ENCODE results near the gene LSM12. TPM values are rescaled to one million over a fixed set of nuclear protein-coding genes. Genes with fewer than 3 reads are reported as not detected.

Gene LSM12
- total RNA-seq, 1 donor from 2014 or later: 27.2 TPM

- peak; percentile 96 for DNase-seq (ENCODE audit: low spot score)
These were observed 29.4 kb upstream of the LSM12 start for GRCh38 chr17:44095647-44096496.

GRCh38 chr17:44095388-44095646 lies 28.8 kb upstream of the LSM12 start:
- DNase-seq (ENCODE audit: low spot score): no peak

GRCh38 chr17:44094701-44095387 lies 28.4 kb upstream of the LSM12 start:
- DNase-seq (ENCODE audit: low spot score): no peak

- no peak for DNase-seq (ENCODE audit: low spot score)
These were observed 26.9 kb upstream of the LSM12 start for GRCh38 chr17:44093231-44093900.

- no peak for DNase-seq (ENCODE audit: low spot score)
These were observed 25.6 kb upstream of the LSM12 start for GRCh38 chr17:44092051-44092450.

GRCh38 chr17:44091200-44091997 lies 24.9 kb upstream of the LSM12 start:
- no peak for DNase-seq (ENCODE audit: low spot score)

- no peak for DNase-seq (ENCODE audit: low spot score)
These were observed 21.8 kb upstream of the LSM12 start for GRCh38 chr17:44088254-44088653.

GRCh38 chr17:44087319-44087718 lies 20.8 kb upstream of the LSM12 start:
- DNase-seq (ENCODE audit: low spot score): no peak

- peak; percentile 81 for DNase-seq (ENCODE audit: low spot score)
These were observed 20.2 kb upstream of the LSM12 start for GRCh38 chr17:44086364-44087311.

- DNase-seq (ENCODE audit: low spot score): no peak
These were observed 19.4 kb upstream of the LSM12 start for GRCh38 chr17:44085908-44086307.

GRCh38 chr17:44084921-44085320 lies 18.4 kb upstream of the LSM12 start:
- DNase-seq (ENCODE audit: low spot score): no peak

- DNase-seq (ENCODE audit: low spot score): no peak
These were observed 17.7 kb upstream of the LSM12 start for GRCh38 chr17:44084131-44084538.

- no peak for DNase-seq (ENCODE audit: low spot score)
These were observed 16.9 kb upstream of the LSM12 start for GRCh38 chr17:44083250-44083849.

- DNase-seq (ENCODE audit: low spot score): no peak
These were observed 15.9 kb upstream of the LSM12 start for GRCh38 chr17:44082256-44082927.

- DNase-seq (ENCODE audit: low spot score): no peak
These were observed 15.2 kb upstream of the LSM12 start for GRCh38 chr17:44081681-44082080.

GRCh38 chr17:44079877-44080821 lies 13.7 kb upstream of the LSM12 start:
- DNase-seq (ENCODE audit: low spot score): no peak

GRCh38 chr17:44078412-44078811 lies 11.9 kb upstream of the LSM12 start:
- no peak for DNase-seq (ENCODE audit: low spot score)

GRCh38 chr17:44077595-44077909 lies 11.1 kb upstream of the LSM12 start:
- no peak for DNase-seq (ENCODE audit: low spot score)

Measured in umbilical cord (tissue), 2 donors.